Sigmoid colon (tissue), 3 donors: Measurements from ENCODE around the gene KCNMB2.

Experiments used
- POLR2A ChIP-seq, 2 donors: fragments of 450-650 bp; IDR thresholded peaks; one replicate each; pipeline ENCODE4 v1.6.1; 2016; ENCODE audit warnings: antibody characterized with exemption in 2 of 2, mild to moderate bottlenecking in 2 of 2, moderate library complexity in 2 of 2
- TF ChIP-seq, protein P1 (sequence below), 4 experiments: fragments of 450-650 bp in 3 of 4; fragments of 200-600 bp in 1 of 4; IDR thresholded peaks; one replicate each; pipeline ENCODE4 v1.5.1; 2016 to 2019; ENCODE audit warnings: antibody characterized with exemption in 4 of 4, mild to moderate bottlenecking in 3 of 4, moderate library complexity in 2 of 4

DNA sequence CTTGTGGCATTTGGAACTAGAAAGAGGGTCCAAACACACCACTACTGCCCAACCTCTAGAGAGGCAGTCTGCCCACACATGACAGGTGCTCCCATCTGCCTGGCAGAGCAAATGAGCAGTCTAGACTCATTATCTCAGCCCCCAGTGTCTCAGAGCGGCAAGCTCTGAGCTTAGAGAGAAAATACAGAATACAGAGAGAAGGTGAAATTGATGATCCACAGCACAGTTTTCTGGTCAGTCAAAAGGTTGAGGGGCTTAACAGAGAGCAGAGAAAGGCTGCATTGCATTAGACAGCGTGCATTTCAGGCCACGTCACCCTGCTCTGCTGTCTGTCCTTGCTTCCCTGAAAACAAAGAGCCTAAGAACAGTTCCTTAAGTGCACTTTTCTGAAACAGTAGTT lies 135.1 kb downstream of the KCNMB2 start:
- TF ChIP-seq, protein P1, sequence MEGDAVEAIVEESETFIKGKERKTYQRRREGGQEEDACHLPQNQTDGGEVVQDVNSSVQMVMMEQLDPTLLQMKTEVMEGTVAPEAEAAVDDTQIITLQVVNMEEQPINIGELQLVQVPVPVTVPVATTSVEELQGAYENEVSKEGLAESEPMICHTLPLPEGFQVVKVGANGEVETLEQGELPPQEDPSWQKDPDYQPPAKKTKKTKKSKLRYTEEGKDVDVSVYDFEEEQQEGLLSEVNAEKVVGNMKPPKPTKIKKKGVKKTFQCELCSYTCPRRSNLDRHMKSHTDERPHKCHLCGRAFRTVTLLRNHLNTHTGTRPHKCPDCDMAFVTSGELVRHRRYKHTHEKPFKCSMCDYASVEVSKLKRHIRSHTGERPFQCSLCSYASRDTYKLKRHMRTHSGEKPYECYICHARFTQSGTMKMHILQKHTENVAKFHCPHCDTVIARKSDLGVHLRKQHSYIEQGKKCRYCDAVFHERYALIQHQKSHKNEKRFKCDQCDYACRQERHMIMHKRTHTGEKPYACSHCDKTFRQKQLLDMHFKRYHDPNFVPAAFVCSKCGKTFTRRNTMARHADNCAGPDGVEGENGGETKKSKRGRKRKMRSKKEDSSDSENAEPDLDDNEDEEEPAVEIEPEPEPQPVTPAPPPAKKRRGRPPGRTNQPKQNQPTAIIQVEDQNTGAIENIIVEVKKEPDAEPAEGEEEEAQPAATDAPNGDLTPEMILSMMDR (IDR thresholded peaks at IDR 0.05) = no peak
- no peak for TF ChIP-seq POLR2A (IDR thresholded peaks at IDR 0.05)
